HCEC 1CT (cell line): Measurements from ENCODE around the gene STUM.

ENCODE experiments used
- DNase-seq: peaks from one replicate; pipeline ENCODE4 v3.0.0-alpha.2; 2017

Gene STUM

DNA sequence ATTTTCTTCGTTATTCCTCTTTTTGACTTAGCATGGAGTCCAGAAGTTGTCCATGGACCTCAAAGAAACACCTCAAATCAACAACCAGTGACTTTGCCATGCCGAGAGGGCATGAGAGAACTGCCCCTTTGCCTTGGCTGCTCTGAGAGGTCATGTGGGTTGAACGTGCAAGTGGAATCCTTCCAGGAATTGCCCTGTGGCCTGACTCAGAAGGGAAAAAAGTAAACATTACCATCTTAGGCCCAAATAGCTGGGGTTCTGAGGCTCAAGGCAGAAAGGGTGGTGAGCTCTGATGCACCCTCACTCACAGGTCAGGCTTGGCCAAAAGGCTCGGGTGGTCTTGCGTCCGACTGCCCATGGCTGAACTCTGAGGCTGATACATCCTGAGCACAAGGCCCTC, 15.1 kb downstream of the STUM start:
- DNase-seq: no peak

GRCh38 chr1:226565476-226565875, 16.9 kb downstream of the STUM start:
- DNase-seq: no peak

- DNase-seq: no peak
Observed at GRCh38 chr1:226566234-226566633, 17.7 kb downstream of the STUM start.

DNA sequence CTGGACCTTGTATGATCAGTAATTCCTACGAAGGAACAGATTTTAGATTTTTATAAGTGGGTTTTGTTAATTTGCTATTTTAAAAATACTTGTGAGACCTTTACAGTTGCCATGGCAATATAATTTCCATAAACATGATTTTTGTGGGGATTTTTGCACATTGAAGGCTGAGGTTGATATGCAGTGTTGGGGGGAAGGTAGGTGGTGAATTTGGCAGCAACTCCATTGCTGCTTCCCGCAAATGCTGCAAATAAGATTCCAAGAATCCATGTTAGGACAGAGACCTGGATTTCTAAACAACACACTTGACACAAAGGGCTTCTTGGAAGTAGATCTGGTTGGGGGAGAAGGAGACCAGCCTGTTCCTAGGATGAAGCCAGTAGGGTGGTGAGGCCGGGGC, 18.2 kb downstream of the STUM start:
- no peak for DNase-seq

GRCh38 chr1:226568077-226568831, 19.7 kb downstream of the STUM start:
- DNase-seq: no peak

- DNase-seq: no peak
Observed at GRCh38 chr1:226568975-226569741, 20.6 kb downstream of the STUM start.

- no peak for DNase-seq
Observed at GRCh38 chr1:226569879-226570547, 21.4 kb downstream of the STUM start.

DNA sequence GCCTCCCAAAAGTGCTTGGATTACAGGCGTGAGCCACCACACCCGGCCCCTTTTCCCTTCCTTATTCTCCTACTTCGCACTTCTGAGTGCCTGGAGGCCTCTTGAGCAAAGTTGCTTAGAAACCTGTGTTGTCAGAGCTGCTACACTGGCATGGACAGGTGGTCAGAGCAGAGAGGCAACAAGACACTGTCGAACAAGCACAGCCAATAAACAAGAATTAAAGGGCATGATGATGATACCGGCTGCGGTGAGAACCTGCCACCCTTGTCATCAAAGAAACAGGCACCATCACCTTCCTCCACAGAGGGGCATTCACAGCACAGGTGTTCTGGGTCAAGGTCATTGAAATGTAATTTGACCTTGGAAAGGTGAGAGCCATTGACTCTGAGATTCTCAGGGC, 23.3 kb downstream of the STUM start:
- no peak for DNase-seq

DNA sequence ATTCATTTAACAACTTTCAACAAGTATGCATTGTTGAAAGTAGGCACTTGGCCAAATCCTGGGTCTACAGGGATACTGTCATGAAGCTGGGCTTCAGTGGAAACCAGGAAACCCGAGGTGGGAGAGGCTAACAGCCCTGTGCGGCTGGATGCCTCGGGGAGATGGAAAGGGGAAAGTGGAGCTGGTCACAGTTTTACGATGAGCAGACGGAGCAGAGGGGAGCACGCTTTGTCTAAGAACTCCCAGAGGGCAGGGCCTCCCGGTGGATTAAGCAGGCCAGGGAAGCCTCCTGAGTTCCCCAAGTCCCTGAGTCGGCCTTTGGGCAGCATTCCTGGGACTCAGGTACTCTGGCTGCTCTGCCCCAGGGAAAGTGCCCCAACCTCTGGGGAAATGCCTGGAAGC, 23.8 kb downstream of the STUM start:
- no peak for DNase-seq

DNA sequence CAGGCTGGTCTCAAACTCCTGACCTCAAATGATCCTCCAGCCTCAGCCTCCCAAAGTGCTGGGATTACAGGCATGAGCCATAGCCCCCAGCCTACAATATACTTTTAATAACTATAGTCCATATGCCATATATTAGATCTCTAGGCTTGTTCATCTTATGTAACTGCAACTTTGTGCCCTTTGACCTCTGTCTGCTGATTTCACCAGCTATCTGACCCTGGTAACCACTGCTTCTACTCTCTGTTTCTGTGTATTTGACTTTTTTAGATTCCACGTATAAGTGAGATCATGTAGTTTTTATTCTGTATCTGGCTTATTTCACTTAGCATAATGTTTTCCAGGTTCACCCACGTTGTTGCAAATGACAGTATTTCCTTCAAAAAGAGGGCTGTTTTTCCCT, 25.5 kb downstream of the STUM start:
- DNase-seq: no peak

DNA sequence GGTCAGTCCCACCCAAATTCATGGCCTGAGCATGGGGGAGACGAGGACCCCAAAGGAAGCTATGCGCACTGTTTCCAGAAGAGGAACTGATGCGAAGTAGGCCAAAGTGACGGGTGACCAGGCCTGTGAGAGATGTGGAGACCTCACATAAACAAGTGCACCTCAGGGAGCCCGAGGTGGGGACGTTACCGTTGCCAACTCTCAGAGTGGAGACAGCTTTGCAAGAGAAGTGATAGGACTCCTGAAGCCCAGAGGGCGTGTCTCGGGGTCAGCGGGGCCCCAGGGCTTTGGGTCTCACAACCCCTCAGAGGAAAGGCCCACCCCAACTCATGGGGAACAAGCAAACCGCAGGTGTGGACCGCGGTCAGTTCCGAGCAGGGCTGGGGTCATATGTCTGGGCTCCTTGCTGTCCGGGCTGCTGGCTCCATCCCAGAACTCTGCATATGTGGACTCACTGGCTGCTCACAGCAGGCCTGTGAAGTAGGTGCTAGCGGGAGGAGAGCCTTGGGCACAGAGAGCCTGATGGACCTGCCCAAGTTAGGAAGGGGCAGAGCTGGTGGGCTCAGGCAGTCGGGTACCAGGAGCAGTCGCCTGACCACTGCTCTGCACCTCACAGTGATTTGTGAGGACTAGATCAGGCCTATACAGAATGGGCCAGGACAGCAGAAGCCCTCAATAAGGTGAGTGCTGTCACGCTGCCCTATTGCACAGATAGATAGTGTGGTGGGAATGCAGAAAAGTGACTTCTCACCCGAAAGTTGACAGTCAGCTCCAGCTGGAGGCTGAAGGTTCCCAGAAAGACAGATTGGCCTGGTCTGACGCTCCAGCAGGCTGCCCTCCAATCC, 26.2 kb downstream of the STUM start:
- no peak for DNase-seq

- DNase-seq: no peak
Observed at GRCh38 chr1:226575436-226575720, 26.8 kb downstream of the STUM start.

GRCh38 chr1:226575739-226576378, 27.3 kb downstream of the STUM start:
- no peak for DNase-seq

- no peak for DNase-seq
Observed at GRCh38 chr1:226576601-226577000, 28.0 kb downstream of the STUM start.

DNA sequence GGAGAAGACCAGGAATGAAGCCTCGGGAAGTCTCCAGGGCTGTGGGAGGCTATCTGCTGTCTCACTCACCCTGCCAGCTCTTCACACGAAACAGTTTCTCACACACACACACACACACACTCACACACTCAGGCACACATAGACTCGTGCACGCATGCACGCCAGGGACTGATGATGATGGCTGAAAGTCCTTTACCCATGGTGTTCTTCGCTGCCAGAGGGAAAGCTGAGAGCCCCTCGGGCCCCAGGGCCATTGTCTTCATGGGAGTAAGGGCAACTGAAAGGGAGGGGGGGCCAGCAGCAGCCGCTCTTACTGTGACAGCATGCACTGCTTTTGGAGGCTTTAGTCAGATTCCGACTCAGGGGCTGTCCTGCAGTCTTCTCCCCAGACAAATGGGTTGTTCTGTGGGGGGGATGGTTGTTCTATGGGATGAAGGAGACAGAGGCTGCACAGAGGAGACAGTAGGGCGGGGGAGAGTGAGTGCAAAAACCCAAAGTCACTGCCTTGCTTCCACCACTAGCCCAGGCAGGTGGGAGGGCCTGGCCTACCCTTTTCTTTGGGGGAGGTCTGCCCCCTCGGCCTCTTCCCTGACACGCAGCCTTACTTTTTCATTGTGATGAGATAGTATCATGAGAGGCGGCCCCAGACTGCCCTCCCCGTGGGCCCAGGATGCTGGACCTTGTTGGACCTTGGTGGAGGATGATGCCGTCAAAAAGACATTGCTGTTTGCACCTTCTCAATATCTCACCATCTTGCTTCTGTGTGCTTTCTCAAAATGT, 29.0 kb downstream of the STUM start:
- DNase-seq: no peak

GRCh38 chr1:226578946-226579578, 30.5 kb downstream of the STUM start:
- DNase-seq: no peak

DNA sequence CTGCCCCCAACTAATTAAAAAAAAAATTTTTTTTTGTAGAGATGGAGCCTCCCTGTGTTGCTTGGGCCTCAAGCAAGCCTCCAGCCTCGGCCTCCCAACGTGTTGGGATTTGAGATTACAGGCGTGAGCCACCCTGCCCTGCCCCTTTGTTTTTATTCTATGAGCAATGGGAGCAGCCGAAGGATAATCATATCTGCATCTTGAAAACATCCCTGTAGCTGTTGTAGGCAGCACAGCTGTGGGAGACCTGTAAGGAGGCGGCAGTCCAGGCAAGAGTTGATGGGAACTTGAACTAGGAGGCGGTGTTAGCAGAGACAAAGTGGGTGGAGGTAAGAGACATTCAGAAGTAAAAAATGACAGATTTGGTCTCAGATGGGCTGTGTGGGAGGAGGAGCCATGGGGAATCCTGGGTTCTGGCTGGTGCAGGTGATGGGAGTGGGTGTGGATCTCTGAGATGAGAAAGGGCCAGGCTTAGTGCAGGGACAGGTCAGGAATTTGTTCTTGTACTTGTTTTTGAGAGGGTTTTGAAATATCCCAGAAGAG, 31.3 kb downstream of the STUM start:
- no peak for DNase-seq

- no peak for DNase-seq
Observed at GRCh38 chr1:226580625-226581270, 32.2 kb downstream of the STUM start.

- DNase-seq: no peak
Observed at GRCh38 chr1:226581650-226582330, 33.2 kb downstream of the STUM start.

- DNase-seq: no peak
Observed at GRCh38 chr1:226582966-226583365, 34.4 kb downstream of the STUM start.
